Loucy (cell line): Measurements from ENCODE around the gene TACC2.

Experiments
- H2AFZ ChIP-seq: fragments of 200-600 bp; sonication (generic); 2 replicates; pipeline ENCODE4 v1.6.0; 2016; ENCODE audit warnings: antibody characterized with exemption, mild to moderate bottlenecking, low read length, moderate library complexity
- H3F3A ChIP-seq: fragments of 200-600 bp; 2 replicates; pipeline ENCODE4 v1.6.0; 2016; ENCODE audit warnings: antibody characterized with exemption, low read depth, mild to moderate bottlenecking
- H3K27me3 ChIP-seq: fragments of 200-600 bp; sonication (generic); 2 replicates; pipeline ENCODE4 v1.6.1; 2014; ENCODE audit warnings: low read length, mild to moderate bottlenecking; ENCODE audit not compliant: insufficient read depth, poor library complexity, severe bottlenecking
- H3K36me3 ChIP-seq: fragments of 200-600 bp; sonication (generic); 2 replicates; pipeline ENCODE4 v1.6.1; 2016; ENCODE audit warnings: low read length; ENCODE audit not compliant: insufficient read depth
- H3K4me1 ChIP-seq: fragments of 200-600 bp; sonication (generic); 2 replicates; pipeline ENCODE4 v1.5.1; 2014; ENCODE audit warnings: low read length, mild to moderate bottlenecking; ENCODE audit not compliant: insufficient read depth, poor library complexity, severe bottlenecking
- H3K4me2 ChIP-seq: fragments of 200-600 bp; sonication (generic); 2 replicates; pipeline ENCODE4 v1.6.0; 2014; ENCODE audit warnings: antibody characterized with exemption, low read length, low read depth, mild to moderate bottlenecking; ENCODE audit not compliant: poor library complexity, severe bottlenecking
- H3K4me3 ChIP-seq: fragments of 200-600 bp; sonication (generic); 2 replicates; pipeline ENCODE4 v1.5.1; 2014; ENCODE audit warnings: low read length, mild to moderate bottlenecking, mixed read lengths; ENCODE audit not compliant: poor library complexity, severe bottlenecking
- H3K79me2 ChIP-seq: fragments of 200-600 bp; sonication (generic); 2 replicates; pipeline ENCODE4 v1.6.1; 2014; ENCODE audit warnings: low read length; ENCODE audit not compliant: insufficient read depth
- H3K9ac ChIP-seq: fragments of 200-600 bp; sonication (generic); 2 replicates; pipeline ENCODE4 v1.6.0; 2014; ENCODE audit warnings: mild to moderate bottlenecking, low read depth, low read length, moderate library complexity; ENCODE audit not compliant: poor library complexity, severe bottlenecking
- H3K9me2 ChIP-seq: fragments of 200-600 bp; sonication (generic); replicated peaks from 2 replicates; pipeline ENCODE4 v1.6.1; 2016; ENCODE audit warnings: low read depth, low read length, mixed read lengths
- H3K9me3 ChIP-seq: fragments of 200-600 bp; sonication (generic); 2 replicates; pipeline ENCODE4 v1.6.1; 2014; ENCODE audit warnings: mild to moderate bottlenecking, antibody characterized with exemption, low read length, low read depth; ENCODE audit not compliant: insufficient read depth
- H4K20me1 ChIP-seq: fragments of 200-600 bp; sonication (generic); 2 replicates; pipeline ENCODE4 v1.6.0; 2014; ENCODE audit warnings: antibody characterized with exemption, low read length, mild to moderate bottlenecking; ENCODE audit not compliant: insufficient read depth, poor library complexity, severe bottlenecking
- CTCF ChIP-seq: fragments of 200-600 bp; sonication (generic); conservative IDR thresholded peaks from 2 replicates; pipeline ENCODE4 v1.5.1; 2014; ENCODE audit warnings: mild to moderate bottlenecking, antibody characterized with exemption, low read length
- EZH2phosphoT487 ChIP-seq: fragments of 200-600 bp; IDR thresholded peaks from 2 replicates; pipeline ENCODE4 v1.6.1; 2018; ENCODE audit warnings: antibody characterized with exemption, mild to moderate bottlenecking, moderate library complexity, borderline replicate concordance

The TACC2 gene

GRCh38 chr10:122281018-122281626, 292.2 kb downstream of the TACC2 start:
- Histone ChIP-seq H3K36me3 (no peaks in the 10 kb centered on the region), H3K27me3 (no peaks in the 10 kb centered on the region), H3K9me2 (no peaks in the 10 kb centered on the region), H3K79me2 (no peaks in the 10 kb centered on the region), H2AFZ (no peak overlapping the region), H3K4me2 (no peak overlapping the region), H4K20me1 (no peaks in the 10 kb centered on the region), H3K9me3 (no peaks in the 10 kb centered on the region), H3F3A (no peaks in the 10 kb centered on the region), H3K9ac (no peak overlapping the region), H3K4me3 (no peak overlapping the region), H3K4me1 (no peaks in the 10 kb centered on the region)
- TF ChIP-seq EZH2phosphoT487 (no peak), CTCF (no peak)

GRCh38 chr10:122281751-122282150, 292.8 kb downstream of the TACC2 start:
- H4K20me1 ChIP-seq, result no peaks in the 10 kb centered on the region
- TF ChIP-seq CTCF (no peak), EZH2phosphoT487 (no peak)

GRCh38 chr10:122282253-122282671, 293.3 kb downstream of the TACC2 start:
- TF ChIP-seq EZH2phosphoT487, result no peak
- TF ChIP-seq CTCF, result no peak
- Histone ChIP-seq H3K4me1 (no peaks in the 10 kb centered on the region), H3K9me2 (no peaks in the 10 kb centered on the region), H3K9ac (no peak overlapping the region), H3K79me2 (no peaks in the 10 kb centered on the region), H3K4me2 (no peak overlapping the region), H3K36me3 (no peaks in the 10 kb centered on the region), H3K9me3 (no peaks in the 10 kb centered on the region), H3F3A (no peaks in the 10 kb centered on the region), H4K20me1 (no peaks in the 10 kb centered on the region), H2AFZ (no peak overlapping the region), H3K4me3 (no peak overlapping the region), H3K27me3 (no peaks in the 10 kb centered on the region)

More at GRCh38 chr10:122281751-122282150, 292.8 kb downstream of the TACC2 start:
- Histone ChIP-seq H2AFZ (no peak overlapping the region), H3K4me1 (no peaks in the 10 kb centered on the region), H3K9ac (no peak overlapping the region), H3K9me2 (no peaks in the 10 kb centered on the region), H3K27me3 (no peaks in the 10 kb centered on the region), H3K9me3 (no peaks in the 10 kb centered on the region), H3K36me3 (no peaks in the 10 kb centered on the region), H3K4me3 (no peak overlapping the region), H3F3A (no peaks in the 10 kb centered on the region), H3K4me2 (no peak overlapping the region), H3K79me2 (no peaks in the 10 kb centered on the region)
